IMR-90 (cell line): ENCODE data around the gene SPATS2L.

ENCODE experiments used
- POLR2A ChIP-seq: IDR thresholded peaks from 2 replicates; pipeline ENCODE4 v1.6.1; 2012; ENCODE audit warnings: mild to moderate bottlenecking, low read depth, low read length
- RAD21 ChIP-seq: IDR thresholded peaks from 2 replicates; pipeline ENCODE4 v1.6.1; 2012; ENCODE audit warnings: low read length, improper control_type of control experiment
- TF ChIP-seq, protein P1 (sequence below): conservative IDR thresholded peaks from 2 replicates; pipeline ENCODE4 v1.5.1; 2012; ENCODE audit warnings: mild to moderate bottlenecking, low read depth, low read length, improper control_type of control experiment

- TF ChIP-seq, protein P1, sequence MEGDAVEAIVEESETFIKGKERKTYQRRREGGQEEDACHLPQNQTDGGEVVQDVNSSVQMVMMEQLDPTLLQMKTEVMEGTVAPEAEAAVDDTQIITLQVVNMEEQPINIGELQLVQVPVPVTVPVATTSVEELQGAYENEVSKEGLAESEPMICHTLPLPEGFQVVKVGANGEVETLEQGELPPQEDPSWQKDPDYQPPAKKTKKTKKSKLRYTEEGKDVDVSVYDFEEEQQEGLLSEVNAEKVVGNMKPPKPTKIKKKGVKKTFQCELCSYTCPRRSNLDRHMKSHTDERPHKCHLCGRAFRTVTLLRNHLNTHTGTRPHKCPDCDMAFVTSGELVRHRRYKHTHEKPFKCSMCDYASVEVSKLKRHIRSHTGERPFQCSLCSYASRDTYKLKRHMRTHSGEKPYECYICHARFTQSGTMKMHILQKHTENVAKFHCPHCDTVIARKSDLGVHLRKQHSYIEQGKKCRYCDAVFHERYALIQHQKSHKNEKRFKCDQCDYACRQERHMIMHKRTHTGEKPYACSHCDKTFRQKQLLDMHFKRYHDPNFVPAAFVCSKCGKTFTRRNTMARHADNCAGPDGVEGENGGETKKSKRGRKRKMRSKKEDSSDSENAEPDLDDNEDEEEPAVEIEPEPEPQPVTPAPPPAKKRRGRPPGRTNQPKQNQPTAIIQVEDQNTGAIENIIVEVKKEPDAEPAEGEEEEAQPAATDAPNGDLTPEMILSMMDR = no peak
- TF ChIP-seq RAD21 (no peak), POLR2A (no peak)
These were observed 55.9 kb downstream of the SPATS2L start for GRCh38 chr2:200362202-200362917.
